HG03378 (cell line): Measurements from ENCODE around the gene FAR2.
"Not testable (repeated sequence)": the region's sequence is repeated elsewhere in the genome, so short reads cannot be mapped to it uniquely, and the experiment has no call there.

Experiments used
- ATAC-seq: cut with Tn5 transposase; IDR thresholded peaks from one replicate; pipeline ENCODE4 v1.9.1; 2021; ENCODE audit warnings: mild to moderate bottlenecking, moderate library complexity; ENCODE audit not compliant: unreplicated experiment

The FAR2 gene

DNA sequence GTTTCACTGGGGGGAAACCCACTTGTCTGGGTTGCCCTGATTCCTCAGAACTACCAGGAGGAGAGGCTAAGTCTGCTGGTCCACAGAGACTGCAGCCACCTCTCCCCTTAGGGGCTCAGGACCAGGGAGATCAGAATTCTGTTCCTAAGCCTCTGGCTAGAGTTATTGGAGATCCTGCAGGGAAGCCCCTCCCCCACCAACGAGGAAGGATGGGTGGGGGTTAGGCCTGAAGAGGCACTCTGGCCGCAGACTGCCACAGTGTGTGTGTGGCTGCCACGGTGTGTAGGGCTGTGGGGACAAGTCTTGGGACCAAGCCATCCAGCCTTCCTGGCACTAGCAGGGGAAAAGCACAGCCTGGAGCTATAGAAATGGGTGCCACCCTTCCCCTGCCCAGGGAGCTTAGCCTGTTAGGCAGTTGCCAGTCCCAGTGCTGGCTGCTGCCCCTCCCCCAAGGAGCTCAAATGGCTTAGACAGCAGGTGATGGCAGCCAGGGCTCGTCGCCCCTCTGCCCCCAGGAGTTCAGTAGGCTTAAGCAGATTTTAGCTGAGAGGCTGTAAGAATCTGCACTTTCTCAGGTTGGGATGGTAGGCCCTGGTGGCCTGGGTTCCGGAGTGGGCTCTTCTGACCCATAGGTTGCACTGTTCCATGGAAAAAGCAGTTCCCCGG is 124.2 kb downstream of the FAR2 start:
- ATAC-seq, result no peak

DNA sequence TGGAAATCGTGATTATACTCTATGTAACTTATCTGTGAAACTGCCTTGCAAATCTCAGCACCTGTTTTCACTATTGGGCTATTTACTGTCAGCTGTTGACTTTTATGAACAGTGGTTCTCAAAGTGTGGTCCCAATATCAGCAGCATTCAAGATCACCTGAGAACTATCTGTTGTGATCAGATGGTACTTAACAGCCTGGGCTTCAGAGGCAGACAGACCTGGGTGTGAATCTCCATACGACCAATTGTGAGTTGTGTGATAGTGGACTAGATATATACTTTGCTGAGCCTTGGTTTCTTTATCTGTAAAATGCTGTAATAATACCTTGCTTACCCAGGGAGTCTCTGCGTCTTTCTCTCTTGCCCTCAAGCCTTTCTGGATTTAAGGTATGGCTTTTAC is 126.8 kb downstream of the FAR2 start:
- ATAC-seq, result no peak

DNA sequence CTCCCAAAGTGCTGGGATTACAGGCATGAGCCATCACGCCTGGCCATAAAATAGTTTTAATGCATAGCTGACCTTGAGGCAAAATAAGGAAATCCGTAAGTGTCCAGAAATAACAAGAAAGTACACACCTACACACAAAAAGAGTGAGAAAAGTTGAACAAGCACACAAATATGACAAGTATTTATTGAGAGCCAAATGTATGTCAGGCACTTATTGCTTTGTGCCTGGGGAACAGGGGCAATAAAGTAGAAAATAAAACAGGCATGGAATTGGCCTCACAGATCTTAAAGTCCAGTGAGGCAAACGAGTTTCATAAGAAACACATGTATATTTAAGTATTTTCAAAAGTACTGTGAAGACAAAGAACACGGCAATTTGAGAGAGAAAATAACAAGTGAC is 128.2 kb downstream of the FAR2 start:
- no peak for ATAC-seq

DNA sequence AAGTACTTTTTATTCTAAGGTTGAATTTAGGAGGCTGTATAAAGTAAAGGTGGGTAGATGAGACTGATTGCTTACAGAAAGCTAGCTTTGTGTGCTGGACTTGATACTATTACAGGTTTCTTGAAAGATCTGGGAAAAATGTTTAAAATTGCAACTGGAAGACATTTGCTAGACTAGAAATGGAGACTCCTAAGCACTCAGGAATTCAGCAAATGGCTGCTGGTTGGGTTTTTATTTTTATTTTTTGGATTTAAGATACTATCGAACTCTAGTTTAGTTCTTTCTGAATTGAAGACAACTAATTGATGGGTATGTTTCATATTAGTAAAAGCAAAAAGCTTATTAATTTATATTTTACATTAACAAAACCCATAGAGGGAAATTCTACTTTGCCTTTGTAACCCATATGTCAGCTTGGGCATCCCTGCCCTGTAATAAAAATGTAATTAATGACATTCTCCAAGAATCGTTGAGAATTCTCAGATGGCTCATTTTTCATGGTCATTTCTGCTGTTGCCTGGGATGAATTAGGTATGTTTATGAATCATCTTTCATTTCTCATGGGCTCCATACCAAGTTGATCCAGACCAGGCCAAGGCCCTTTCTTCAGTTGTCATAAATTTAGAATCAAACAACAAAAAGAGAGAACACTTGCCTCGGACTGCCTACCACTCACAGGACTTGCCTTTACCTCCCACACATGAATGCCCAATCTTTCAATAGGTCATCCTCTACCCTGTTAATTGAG is 129.8 kb downstream of the FAR2 start:
- ATAC-seq, result no peak

DNA sequence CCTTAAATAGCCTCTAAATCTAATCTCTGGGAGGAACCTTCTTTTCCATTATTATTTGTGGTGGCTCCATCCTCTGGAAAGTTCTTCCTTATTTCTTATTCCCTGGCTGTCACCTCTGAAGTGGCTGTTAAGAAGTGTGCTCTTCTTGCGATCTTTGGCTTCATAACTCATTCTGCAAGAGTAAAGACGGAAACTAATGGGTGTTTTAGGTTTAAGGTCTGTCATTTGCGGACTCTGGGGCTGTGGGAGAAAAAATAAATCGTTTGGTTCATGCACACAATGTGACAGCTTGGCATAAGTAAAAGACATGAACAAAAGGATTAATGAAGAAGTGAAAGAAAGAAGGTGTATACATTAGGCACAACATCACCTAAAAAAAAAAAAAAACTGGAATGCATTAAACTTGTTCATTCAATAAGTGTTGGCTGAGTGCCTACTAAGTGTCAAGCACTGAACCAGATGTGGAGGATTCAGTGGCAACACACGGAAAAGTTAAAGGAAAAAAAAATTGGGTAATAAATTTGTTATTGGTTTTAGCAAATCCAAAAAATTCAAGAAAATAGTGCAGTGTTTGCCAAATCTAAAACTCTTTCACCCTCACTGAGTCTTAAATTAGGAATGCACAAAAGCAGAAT is 132.4 kb downstream of the FAR2 start:
- ATAC-seq, result no peak

DNA sequence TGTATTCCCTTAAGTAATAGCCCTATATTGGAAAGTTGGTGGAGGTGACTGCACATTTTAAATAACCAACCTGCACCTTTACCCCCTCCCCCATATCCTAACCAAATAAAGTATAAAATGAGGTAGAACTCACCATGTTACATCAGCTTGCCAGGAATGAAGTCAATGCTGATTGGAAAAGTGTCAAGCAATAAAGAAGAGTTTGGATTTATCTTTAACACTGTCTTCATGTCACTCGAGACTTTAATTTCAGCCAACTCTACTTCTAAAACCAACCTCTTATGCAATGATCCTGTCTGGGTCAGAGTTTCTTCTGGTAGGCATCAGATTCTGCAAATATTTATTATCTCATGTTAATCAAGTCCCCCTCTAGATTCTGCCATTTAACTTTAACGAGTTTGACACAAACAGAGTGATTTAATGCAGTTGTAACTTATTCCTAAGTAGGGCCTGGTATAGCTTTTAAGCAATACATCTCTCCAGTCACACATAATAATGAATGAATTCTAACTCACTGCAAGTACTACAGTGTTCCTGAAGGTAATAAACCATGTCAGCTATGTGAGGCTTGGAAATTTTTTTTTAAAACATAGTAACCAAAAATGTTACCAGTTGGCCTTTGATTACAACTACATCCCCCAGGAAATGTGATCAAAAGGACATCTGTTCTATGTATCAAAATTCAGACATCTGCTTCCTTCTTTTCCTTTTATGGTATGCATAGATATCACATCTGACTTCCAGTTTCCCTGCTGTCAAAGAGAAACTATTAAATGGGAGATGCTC is 133.1 kb downstream of the FAR2 start:
- no peak for ATAC-seq

DNA sequence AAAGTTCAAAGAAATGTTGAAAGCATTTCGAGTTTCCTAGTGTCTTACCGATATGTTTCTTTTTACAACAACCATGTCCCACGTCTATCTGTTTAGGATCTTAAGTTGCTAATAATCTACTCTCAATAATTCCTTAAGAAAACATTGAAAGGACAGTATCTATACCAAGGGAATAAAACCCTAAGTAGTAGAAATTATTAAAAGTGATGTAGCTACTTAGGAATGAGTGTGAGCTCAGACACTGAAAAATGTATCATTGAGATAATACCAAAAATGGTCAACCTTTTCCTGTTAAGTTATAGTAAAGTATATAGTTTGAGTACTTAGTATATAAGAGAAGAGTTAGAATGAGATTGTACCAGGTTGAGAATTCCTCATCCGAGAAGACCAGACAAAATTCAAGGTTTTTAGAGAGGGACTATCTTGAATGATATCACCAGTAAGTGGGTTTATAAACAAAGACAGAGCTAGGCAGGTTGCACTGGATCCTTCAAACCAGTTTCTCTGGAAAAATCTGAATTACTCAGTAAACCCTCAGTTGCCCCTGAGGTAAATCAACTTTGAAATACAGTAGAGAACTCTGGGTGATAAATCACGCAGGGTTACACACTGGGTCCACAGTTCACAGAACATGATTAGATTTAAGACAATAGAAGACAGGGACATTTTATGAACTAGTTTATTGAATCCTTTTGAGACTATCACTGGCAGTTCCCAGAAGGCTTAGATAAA is 135.1 kb downstream of the FAR2 start:
- no peak for ATAC-seq

DNA sequence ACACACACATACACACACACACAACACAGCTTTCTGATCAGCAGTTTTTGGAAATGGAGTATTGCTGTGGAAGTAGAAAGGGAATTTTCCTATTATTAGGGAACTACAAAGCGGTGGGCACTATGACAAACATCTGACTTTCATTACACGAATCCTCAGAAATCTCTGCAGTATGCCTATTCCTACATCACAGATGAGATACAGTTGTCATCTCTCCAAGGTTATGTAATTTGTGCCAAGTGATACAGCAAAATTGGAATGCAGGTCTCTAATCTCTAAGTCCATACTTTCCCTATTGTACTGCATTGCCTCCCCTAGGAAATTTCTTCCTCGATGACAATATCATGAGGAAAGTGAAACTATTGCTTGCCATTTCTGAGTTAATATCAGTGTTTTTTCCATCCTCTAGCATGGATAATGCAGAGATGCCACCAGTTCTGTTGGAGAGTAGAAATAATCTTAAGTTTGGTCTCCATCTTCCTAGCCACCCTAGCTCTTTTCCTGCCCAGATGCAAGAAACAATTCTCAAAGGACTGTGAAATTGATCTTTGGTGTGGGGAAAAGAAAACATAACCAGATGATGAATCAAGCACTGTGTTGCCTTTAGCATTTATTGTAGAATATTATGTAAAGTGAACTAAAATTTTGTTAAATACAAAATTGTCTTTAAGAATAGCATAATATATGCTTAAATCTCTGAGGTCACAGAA is 137.2 kb downstream of the FAR2 start:
- no peak for ATAC-seq

DNA sequence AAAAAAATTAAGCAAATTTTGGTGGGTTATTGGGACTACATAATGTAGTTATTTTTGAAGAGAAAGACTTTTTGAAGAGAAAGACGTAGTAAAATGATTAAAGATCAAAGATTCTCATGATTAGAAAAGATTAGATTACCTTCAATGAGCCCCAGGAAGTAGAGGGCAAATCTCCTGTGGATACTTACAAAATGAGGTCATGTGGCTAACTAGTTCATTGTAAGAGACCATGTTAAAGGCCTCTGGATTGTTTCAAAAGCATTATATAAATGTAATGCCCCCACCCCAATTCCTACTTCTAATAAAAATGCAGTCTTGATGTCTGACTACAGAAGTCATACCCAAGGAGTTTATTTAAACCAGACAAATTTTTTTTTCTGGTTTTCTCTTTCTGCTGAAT is 138.5 kb downstream of the FAR2 start:
- ATAC-seq, result no peak

DNA sequence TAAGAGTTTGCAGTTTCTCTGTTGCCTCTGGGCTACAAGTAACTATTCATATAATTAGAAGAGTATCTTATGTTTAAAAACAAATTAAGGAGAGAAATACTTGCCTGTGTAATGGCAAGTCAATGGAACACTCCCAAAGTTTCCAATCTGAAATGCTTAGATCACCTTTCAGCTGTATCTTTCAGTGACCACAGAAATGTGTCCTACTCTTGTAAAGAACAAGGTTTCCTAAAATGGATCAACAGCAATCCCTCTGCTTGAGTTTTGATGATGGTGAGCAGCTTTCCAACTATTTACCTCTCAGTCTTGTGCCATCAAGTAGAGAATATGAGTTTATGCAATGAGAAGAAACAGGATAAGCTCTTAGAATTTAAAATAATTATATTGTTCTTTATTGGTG is 139.0 kb downstream of the FAR2 start:
- no peak for ATAC-seq

DNA sequence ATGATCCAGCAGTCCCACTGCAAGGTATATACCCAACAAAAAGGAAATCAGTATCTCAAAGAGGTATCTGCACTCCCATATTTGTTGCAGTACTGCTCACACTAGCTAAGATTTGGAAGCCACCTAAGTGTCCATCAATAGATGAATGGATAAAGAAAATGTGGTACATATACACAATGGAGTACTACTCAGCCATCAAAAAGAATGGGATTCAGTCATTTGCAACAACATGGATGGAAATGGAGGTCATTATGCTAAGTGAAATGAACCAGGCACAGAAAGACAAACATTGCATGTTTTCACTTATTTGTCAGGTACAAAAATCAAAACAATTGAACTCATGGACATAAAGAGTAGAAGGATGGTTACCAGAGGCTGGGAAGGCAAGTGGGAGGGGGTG is 141.4 kb downstream of the FAR2 start:
- not testable (repeated sequence) for ATAC-seq

DNA sequence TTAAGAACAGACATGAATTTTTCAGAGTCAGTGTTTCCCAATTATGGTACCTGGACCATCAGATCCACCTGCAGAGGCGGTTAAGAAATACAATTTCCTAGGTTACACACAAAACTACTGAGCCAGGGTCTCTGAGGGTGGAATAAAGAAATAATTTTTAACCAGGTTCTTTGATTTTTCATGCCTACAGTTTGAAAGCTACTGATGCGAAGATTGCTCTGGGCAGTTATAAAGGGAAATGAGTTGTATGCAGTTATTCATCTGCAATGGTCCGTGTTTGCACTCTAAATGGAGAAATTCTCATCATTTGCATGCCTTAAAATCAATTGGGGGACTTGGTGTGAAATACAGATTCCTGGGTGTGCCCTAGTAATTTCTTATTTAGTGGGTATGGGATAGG is 142.1 kb downstream of the FAR2 start:
- no peak for ATAC-seq

DNA sequence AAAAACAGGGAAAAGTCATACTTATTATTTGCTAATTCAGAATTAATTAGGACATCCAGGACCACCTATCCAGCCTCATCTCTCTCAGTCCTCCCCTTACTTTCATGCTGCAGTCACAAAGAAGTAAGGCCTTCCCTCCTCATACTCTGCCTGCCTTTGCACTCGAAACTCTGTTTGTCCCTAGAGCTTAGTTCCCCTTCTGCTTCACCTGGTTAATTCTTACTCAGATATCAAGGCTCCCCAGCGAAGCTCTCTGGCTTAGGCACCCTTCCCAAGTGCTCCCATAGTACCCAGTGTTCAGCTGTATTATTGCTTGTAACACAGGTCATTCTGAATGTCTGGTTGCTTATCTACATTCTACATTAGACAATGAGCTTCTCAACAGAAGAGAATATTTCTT is 150.6 kb downstream of the FAR2 start:
- ATAC-seq, result no peak

DNA sequence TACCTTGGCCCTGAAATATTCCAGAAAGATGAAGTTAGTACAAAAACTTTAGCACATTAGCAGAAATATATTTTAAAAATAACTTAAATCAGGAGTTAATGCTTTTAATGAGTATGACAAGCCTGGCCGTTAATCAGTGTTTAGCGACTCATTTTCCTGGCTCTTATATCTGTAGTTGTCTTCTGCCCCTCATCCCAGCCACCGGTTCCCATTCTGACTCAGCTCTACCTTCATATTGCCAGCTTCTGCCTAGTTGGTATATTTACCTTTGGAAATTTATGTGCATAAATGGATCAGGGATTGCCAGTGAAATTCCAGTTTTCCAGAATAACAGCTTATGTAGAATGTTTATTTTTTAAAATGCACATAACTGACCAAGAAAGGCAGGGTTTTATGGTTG is 152.0 kb downstream of the FAR2 start:
- ATAC-seq, result no peak

DNA sequence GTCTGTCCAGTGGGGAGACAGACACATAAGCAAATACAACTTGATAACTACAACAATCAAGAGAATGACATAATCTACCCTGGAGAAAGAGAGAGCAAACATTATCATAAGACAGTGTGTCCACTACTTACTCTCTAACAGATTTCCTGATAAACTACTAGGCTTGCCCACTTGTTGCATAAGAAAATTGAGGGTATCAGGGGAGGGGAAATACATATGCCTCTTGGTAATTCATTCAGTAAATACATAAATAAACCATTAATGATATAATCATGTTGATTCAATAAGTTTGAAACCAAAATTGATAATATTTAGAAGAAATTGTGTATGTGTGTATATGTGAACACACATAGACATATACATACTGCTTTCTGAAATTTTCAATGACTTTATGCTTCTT is 155.3 kb downstream of the FAR2 start:
- ATAC-seq, result no peak

DNA sequence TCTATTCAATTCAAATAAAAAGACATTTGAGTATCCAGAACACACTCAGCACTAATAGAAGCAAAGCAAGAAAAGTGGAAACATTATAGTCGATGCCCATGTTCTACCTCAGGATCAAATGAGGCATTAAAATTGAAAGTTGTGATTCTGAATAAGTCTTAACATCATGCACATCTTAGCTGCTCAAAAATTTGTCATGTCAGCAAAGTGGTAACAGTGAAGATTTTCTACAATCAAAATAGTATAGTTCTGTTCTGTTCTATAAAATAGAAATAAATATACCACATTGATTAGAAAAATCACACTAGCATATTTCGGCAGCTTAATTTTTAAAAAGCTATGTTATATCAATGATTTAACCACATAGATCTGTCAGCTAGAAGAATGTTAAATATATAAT is 157.2 kb downstream of the FAR2 start:
- ATAC-seq, result no peak

DNA sequence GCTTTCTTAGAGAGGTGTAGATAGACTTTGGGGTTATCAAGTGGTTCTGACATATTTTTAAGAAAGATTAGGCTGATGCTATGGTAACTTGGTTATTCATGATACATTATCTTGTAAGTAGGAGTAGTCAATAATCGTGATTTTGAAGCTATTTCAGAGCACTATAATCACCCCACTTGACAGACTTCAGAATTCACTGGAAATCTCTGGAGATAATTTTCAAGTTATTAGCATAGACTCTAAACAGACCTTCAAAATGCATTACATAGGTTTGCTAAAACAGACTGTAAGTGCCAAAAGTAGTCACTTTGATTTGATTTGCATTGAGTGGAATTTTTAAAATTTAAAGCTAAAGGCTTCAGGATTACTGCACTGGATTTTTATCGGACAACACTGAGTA is 157.6 kb downstream of the FAR2 start:
- ATAC-seq, result no peak

DNA sequence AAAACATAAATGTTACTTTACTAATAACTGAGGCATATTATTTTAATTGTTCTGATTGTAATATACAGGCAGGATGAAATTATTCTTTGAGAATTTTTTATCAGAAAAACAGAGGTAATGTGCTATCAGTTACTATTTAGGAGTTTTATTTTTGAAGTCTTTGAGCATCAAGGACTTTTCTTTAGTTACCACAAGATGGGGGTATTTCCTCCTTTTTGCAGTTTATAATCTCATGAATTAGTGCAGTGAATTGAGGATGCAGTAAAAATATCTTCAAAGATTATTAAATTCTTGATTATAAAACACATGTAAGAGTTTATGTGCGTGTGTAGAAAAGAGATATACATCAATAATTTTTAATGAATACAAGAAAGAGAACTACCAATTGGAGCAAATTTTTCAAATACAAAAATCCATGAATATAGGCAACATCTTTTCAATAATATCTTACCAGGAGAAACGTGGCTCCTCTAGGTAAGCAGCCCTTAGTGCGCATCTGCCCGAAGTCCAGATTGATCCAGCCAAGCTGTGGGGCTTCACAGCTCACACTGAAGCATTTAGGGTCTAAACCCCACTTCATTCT is 160.3 kb downstream of the FAR2 start:
- no peak for ATAC-seq

DNA sequence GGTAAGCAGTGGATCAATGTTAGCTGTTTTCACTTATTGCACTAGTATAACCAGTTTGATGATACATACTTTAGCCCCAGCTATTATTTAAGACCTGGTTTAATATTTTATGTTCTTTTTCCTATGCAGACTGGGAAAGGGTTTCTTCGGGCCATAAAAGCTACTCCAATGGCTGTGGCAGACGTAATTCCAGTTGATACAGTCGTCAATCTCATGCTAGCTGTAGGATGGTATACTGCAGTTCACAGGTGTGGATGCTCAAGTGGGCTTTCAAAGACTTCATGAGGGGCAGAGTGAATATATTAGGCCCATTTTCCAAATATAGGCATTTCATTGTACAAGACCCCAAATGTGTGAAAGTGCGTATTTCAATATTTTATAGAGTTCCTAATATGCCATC is 161.8 kb downstream of the FAR2 start:
- ATAC-seq, result no peak

DNA sequence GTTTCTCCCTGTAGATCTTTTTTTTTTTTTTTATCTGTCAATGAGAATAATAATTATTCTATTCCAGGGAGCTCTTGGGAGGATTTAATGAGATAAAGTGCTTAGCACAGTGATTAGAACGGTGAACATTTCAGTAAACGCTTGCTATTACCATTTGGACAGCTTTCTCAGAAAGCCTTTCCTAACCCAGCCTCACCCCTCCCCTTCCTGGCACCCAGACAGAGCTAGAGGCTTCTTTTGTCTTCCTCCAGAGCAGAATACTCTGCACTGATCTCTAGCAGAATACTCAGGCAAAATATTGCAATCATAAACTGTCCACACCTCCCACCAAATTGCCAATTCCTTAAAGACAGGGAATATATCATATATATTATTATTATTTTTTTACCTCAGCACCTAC is 165.3 kb downstream of the FAR2 start:
- ATAC-seq, result no peak
